ENCODE measurements around the gene KLHDC8A. TPM values are rescaled to one million over a fixed set of nuclear protein-coding genes. Genes with fewer than 3 reads are reported as not detected.

KLHDC8A gene
- total and polyA plus RNA-seq, 7 experiments from 2014 or later: not detected

DNA sequence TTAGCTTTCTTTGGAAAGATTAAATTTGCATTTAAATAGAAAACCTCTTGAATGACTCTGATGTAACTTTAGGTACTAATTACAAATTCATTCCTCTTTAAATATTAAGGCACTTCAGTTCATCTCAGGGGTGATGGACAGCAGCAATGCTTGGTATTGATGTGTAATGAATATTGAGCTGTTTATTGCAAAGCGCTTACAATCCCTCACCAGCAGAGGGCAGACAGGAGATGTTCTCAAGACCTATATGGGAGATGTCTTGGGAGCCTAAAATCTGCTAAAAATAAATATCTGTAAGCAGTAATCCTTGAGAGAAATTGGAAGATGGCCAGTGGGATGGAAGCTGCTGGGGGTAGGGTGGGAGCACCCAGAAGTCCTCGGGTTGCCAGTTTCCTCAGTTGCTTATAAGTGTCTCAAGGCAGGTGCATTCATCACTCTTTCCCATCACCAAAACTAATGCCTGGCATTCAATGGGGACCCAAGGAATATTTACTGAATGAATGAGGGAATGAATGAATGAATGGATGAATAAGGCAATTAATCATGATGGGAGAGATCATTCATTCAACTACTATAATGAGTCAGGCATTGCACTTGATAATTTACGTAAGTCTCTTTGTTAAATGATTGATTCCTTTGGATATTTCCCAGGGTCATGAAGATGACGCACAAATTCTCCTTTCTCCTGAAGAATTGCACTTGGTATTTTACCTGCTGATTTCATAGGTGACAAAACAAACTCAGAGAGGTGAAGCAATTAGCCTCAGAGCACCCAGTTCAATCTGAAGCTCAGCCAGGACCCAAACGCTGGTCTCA, 2.3 kb downstream of the KLHDC8A start:
- H3K27ac Mint-ChIP-seq: peak overlapping the region in 1 of 9 donors; percentile 32

GRCh38 chr1:205353612-205354011, 3.1 kb downstream of the KLHDC8A start:
- H3K27me3 Mint-ChIP-seq: peaks cover 17 to 37% (median 20%) of the 10 kb centered on the region in 5 donors
- CTCF ChIA-PET: interaction anchor here (0.6 to 3.4 kb wide), 25 partner anchors 9 to 173 kb away, joined by 3 to 44 read pairs (median 4); partner anchors contain the start of gene NUAK2
- no peak overlapping the region for H3K4me3 Mint-ChIP-seq
- ATAC-seq (no peak), DNase-seq (no peak)
- H3K27me3 ChIP-seq (ENCODE audit: control insufficient read depth in 2 of 2, insufficient read depth in 2 of 2, low read length in 2 of 2): no peaks in the 10 kb centered on the region
- intact Hi-C loops (cut with micrococcal nuclease): loop anchor here (1.0 to 5.0 kb wide), 7 partner anchors 18 to 171 kb away; no protein-coding TSS in a partner anchor
- H3K27ac Mint-ChIP-seq: no peak overlapping the region
- no peak overlapping the region for H3K4me3 ChIP-seq (ENCODE audit: low read length)
- H3K36me3 ChIP-seq (ENCODE audit: control insufficient read depth in 2 of 3, insufficient read depth in 3 of 3, low read length in 3 of 3): no peaks in the 10 kb centered on the region
- H3K27ac ChIP-seq (ENCODE audit: low read depth, low read length): no peak overlapping the region
- no peaks in the 10 kb centered on the region for H3K9me3 ChIP-seq (ENCODE audit: control insufficient read depth in 2 of 3, low read length in 3 of 3)
- H3K36me3 Mint-ChIP-seq: no peaks in the 10 kb centered on the region
- peaks cover 0 to 4% (median 0%) of the 10 kb centered on the region in 7 donors for H3K4me1 Mint-ChIP-seq
- no peaks in the 10 kb centered on the region for H3K9me3 Mint-ChIP-seq
- POLR2A ChIA-PET: interaction anchor here (0.6 kb wide), 1 partner anchor 120 kb away, joined by 3 read pairs; no protein-coding TSS in a partner anchor
- H3K4me1 ChIP-seq (ENCODE audit: control insufficient read depth in 2 of 2, insufficient read depth in 2 of 2, low read length in 2 of 2): no peaks in the 10 kb centered on the region

More for the DNA sequence above, 2.3 kb downstream of the KLHDC8A start:
- Histone ChIP-seq H3K9me3 (ENCODE audit: control insufficient read depth in 2 of 3, low read length in 3 of 3) (no peaks in the 10 kb centered on the region), H3K36me3 (ENCODE audit: control insufficient read depth in 2 of 3, insufficient read depth in 3 of 3, low read length in 3 of 3) (no peaks in the 10 kb centered on the region), H3K4me1 (ENCODE audit: control insufficient read depth in 2 of 2, insufficient read depth in 2 of 2, low read length in 2 of 2) (no peaks in the 10 kb centered on the region), H3K27ac (ENCODE audit: low read depth, low read length) (no peak overlapping the region), H3K27me3 (ENCODE audit: control insufficient read depth in 2 of 2, insufficient read depth in 2 of 2, low read length in 2 of 2) (no peaks in the 10 kb centered on the region), H3K4me3 (ENCODE audit: low read length) (no peak overlapping the region)
- H3K4me1 Mint-ChIP-seq: peaks cover 0 to 4% (median 0%) of the 10 kb centered on the region in 7 donors
- peaks cover 15 to 37% (median 19%) of the 10 kb centered on the region in 5 donors for H3K27me3 Mint-ChIP-seq
- DNase-seq (peak in 8 of 9 donors; percentile 24 to 67 (median 52)), ATAC-seq (peak; percentile 82)
- POLR2A ChIA-PET: no interaction called here
- no peak overlapping the region for H3K4me3 Mint-ChIP-seq
- CTCF ChIA-PET: interaction anchor here (0.6 to 3.4 kb wide), 26 partner anchors 8 to 172 kb away, joined by 3 to 44 read pairs (median 4); partner anchors contain the start of gene NUAK2
- no peaks in the 10 kb centered on the region for H3K9me3 Mint-ChIP-seq
- intact Hi-C loops (cut with micrococcal nuclease): loop anchor here (1.0 to 5.0 kb wide), 7 partner anchors 19 to 170 kb away; no protein-coding TSS in a partner anchor
- no peaks in the 10 kb centered on the region for H3K36me3 Mint-ChIP-seq

DNA sequence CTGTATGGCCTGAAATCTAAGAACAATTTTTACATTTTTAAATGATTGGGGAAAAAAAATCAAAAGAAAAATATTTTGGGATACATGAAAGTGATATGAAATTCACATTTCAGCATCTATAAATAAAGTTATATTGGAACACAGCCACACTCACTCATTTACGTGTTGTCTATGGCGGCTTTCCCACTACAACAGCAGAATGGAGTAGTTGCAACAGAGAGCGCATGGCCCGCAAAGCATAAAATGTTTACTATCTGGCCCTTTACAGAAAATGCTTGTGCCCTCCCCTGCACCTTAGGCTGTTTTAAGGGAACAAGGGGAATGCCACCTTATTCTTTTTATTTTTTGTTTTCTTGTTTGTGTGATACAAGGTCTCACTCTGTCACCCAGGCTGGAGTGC, 3.5 kb downstream of the KLHDC8A start:
- intact Hi-C loops (cut with micrococcal nuclease): loop anchor here in 1 of 2 donors (5.0 kb wide), 1 partner anchor 89 kb away; no protein-coding TSS in a partner anchor
- POLR2A ChIA-PET: no interaction called here

DNA sequence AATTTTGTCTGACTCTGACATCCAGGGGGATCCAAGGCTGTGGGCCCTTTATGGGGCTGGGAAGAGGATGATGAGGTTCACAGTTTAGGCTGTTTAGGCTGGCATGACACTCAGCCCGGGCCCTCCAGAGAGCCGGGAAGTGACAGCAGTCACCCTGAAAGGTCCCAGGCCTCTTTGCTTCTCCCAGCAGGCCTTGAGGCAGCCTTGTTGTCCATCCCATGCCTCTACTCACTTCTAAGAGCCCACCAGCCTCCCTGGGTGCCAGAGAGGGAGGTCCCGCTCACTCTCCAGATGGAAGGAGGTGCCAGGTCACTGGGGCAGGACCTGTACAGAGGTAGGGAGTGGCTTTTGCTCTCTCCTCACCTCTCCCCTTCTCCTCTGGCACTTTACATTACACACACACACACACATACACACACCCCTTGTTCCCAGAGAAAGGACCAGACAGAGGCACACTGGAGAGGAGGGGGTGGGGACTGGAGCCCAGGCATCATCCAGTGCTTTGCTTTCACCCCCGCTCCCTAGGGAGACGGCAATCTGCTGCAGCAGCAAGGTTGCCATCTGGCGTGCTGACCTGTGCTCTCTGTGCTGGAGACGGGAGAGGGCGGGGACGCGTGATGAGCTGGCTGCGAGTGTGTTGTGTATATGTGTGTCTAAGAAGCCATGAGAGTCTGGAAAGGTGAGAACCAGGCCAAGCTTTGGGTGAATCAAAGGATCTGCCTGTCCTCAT, 4.6 kb downstream of the KLHDC8A start:
- Mint-ChIP-seq H3K27ac (no peak overlapping the region), H3K36me3 (no peaks in the 10 kb centered on the region), H3K4me3 (no peak overlapping the region), H3K27me3 (peaks cover 11 to 41% (median 13%) of the 10 kb centered on the region in 5 donors), H3K4me1 (peaks cover 0 to 2% (median 0%) of the 10 kb centered on the region in 7 donors), H3K9me3 (no peaks in the 10 kb centered on the region)
- intact Hi-C loops (cut with micrococcal nuclease): loop anchor here in 1 of 2 donors (5.0 kb wide), 1 partner anchor 90 kb away; no protein-coding TSS in a partner anchor
- no peaks in the 10 kb centered on the region for H3K36me3 ChIP-seq (ENCODE audit: control insufficient read depth in 2 of 3, insufficient read depth in 3 of 3, low read length in 3 of 3)
- ChIA-PET CTCF (interaction anchor here (3.0 kb wide), 2 partner anchors 26 to 135 kb away, joined by 23 to 44 read pairs; no protein-coding TSS in a partner anchor), POLR2A (interaction anchor here (0.7 kb wide), 1 partner anchor 89 kb away, joined by 3 read pairs; no protein-coding TSS in a partner anchor)
- ATAC-seq: no peak
- no peaks in the 10 kb centered on the region for H3K27me3 ChIP-seq (ENCODE audit: control insufficient read depth in 2 of 2, insufficient read depth in 2 of 2, low read length in 2 of 2)
- no peak overlapping the region for H3K4me3 ChIP-seq (ENCODE audit: low read length)
- H3K9me3 ChIP-seq (ENCODE audit: control insufficient read depth in 2 of 3, low read length in 3 of 3): no peaks in the 10 kb centered on the region
- DNase-seq: no peak
- H3K27ac ChIP-seq (ENCODE audit: low read depth, low read length): no peak overlapping the region
- no peaks in the 10 kb centered on the region for H3K4me1 ChIP-seq (ENCODE audit: control insufficient read depth in 2 of 2, insufficient read depth in 2 of 2, low read length in 2 of 2)

More for the DNA sequence above, 3.5 kb downstream of the KLHDC8A start:
- Histone ChIP-seq H3K4me3 (ENCODE audit: low read length) (no peak overlapping the region), H3K9me3 (ENCODE audit: control insufficient read depth in 2 of 3, low read length in 3 of 3) (no peaks in the 10 kb centered on the region), H3K36me3 (ENCODE audit: control insufficient read depth in 2 of 3, insufficient read depth in 3 of 3, low read length in 3 of 3) (no peaks in the 10 kb centered on the region), H3K4me1 (ENCODE audit: control insufficient read depth in 2 of 2, insufficient read depth in 2 of 2, low read length in 2 of 2) (no peaks in the 10 kb centered on the region), H3K27me3 (ENCODE audit: control insufficient read depth in 2 of 2, insufficient read depth in 2 of 2, low read length in 2 of 2) (no peaks in the 10 kb centered on the region), H3K27ac (ENCODE audit: low read depth, low read length) (no peak overlapping the region)
- CTCF ChIA-PET: interaction anchor here (1.1 to 3.4 kb wide), 12 partner anchors 11 to 173 kb away, joined by 3 to 44 read pairs (median 6); partner anchors contain the start of gene NUAK2
- Mint-ChIP-seq H3K9me3 (no peaks in the 10 kb centered on the region), H3K4me1 (peaks cover 0 to 4% (median 0%) of the 10 kb centered on the region in 7 donors), H3K36me3 (no peaks in the 10 kb centered on the region), H3K27ac (no peak overlapping the region), H3K27me3 (peaks cover 17 to 39% (median 20%) of the 10 kb centered on the region in 5 donors), H3K4me3 (no peak overlapping the region)
- DNase-seq (no peak), ATAC-seq (no peak)

DNA sequence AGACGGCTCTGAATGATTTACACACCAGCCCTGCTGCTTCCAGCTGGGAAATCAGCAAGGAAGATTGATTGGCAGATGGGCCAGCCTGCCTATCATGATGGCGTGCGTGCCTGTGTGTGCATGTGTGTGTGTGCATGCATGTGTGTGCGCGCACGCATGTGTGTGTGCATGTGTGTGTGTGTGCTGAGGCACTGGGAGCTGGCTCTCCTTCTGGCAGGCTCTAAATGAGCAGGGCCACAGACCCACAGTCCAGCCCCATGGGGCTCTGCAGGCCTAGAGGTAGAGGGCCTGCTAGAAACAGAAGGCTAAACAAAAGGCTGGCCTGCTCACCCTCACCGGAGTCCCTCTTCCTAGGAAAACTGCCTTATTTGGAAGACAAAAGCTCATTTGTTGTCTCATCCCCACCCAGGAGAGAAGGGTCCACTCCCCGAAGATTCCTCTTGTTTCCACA, 6.0 kb downstream of the KLHDC8A start:
- CTCF ChIA-PET: interaction anchor here (1.1 to 1.2 kb wide), 3 partner anchors 77 to 174 kb away, joined by 3 to 4 read pairs (median 3); no protein-coding TSS in a partner anchor
- no peak for DNase-seq
- no peak for ATAC-seq
- H3K4me3 ChIP-seq (ENCODE audit: low read length): no peak overlapping the region
- Mint-ChIP-seq H3K9me3 (no peaks in the 10 kb centered on the region), H3K36me3 (no peaks in the 10 kb centered on the region), H3K27me3 (peaks cover 18 to 52% (median 26%) of the 10 kb centered on the region in 5 donors), H3K27ac (peak overlapping the region in 1 of 9 donors; percentile 52), H3K4me1 (peaks cover 0 to 2% (median 0%) of the 10 kb centered on the region in 7 donors), H3K4me3 (no peak overlapping the region)
- H3K9me3 ChIP-seq (ENCODE audit: control insufficient read depth in 2 of 3, low read length in 3 of 3): no peaks in the 10 kb centered on the region
- H3K27ac ChIP-seq (ENCODE audit: low read depth, low read length): no peak overlapping the region
- no peaks in the 10 kb centered on the region for H3K27me3 ChIP-seq (ENCODE audit: control insufficient read depth in 2 of 2, insufficient read depth in 2 of 2, low read length in 2 of 2)
- no peaks in the 10 kb centered on the region for H3K36me3 ChIP-seq (ENCODE audit: control insufficient read depth in 2 of 3, insufficient read depth in 3 of 3, low read length in 3 of 3)
- POLR2A ChIA-PET: no interaction called here
- intact Hi-C loops (cut with micrococcal nuclease): loop anchor here in 1 of 2 donors (5.0 kb wide), 1 partner anchor 92 kb away; no protein-coding TSS in a partner anchor
- H3K4me1 ChIP-seq (ENCODE audit: control insufficient read depth in 2 of 2, insufficient read depth in 2 of 2, low read length in 2 of 2): no peaks in the 10 kb centered on the region

DNA sequence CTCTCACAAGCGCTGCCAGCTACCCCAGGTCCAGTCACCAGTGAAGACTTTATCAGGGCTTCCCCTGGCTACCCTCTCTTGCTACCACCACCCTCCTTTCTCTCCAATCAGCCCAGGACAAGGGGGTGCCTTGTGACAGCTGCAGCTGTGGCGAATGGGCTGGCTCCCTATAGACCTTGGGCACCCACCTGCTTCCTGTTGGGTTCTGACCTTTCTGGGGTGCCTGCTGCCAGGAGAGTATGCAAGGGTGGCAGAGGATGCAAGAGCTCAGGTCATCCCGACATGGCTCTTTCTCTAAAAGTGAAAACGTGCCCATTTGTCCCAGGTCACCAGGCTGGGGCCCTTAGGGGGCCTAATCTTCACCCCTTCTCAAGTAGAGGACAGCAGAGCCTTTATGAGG, 6.6 kb downstream of the KLHDC8A start:
- Mint-ChIP-seq H3K9me3 (no peaks in the 10 kb centered on the region), H3K36me3 (no peaks in the 10 kb centered on the region), H3K27ac (no peak overlapping the region), H3K27me3 (peaks cover 23 to 57% (median 30%) of the 10 kb centered on the region in 5 donors), H3K4me1 (peaks cover 0 to 2% (median 0%) of the 10 kb centered on the region in 7 donors), H3K4me3 (no peak overlapping the region)
- ATAC-seq: no peak
- DNase-seq: no peak
- Histone ChIP-seq H3K4me3 (ENCODE audit: low read length) (no peak overlapping the region), H3K27ac (ENCODE audit: low read depth, low read length) (no peak overlapping the region), H3K4me1 (ENCODE audit: control insufficient read depth in 2 of 2, insufficient read depth in 2 of 2, low read length in 2 of 2) (no peaks in the 10 kb centered on the region), H3K27me3 (ENCODE audit: control insufficient read depth in 2 of 2, insufficient read depth in 2 of 2, low read length in 2 of 2) (no peaks in the 10 kb centered on the region), H3K36me3 (ENCODE audit: control insufficient read depth in 2 of 3, insufficient read depth in 3 of 3, low read length in 3 of 3) (no peaks in the 10 kb centered on the region), H3K9me3 (ENCODE audit: control insufficient read depth in 2 of 3, low read length in 3 of 3) (no peaks in the 10 kb centered on the region)
- CTCF ChIA-PET: interaction anchor here (1.1 to 1.6 kb wide), 4 partner anchors 14 to 175 kb away, joined by 3 to 5 read pairs (median 4); no protein-coding TSS in a partner anchor
- intact Hi-C loops (cut with micrococcal nuclease): loop anchor here in 1 of 2 donors (5.0 kb wide), 1 partner anchor 92 kb away; no protein-coding TSS in a partner anchor
- POLR2A ChIA-PET: no interaction called here
